Memory B cell (primary cell): ENCODE measurements around the gene LDB3.

ENCODE experiments used
- ATAC-seq: fragments of 150-1000 bp; cut with Tn5 transposase; 2 replicates; pipeline ENCODE4 v1.10.0; 2021; ENCODE audit warnings: low read depth, mild to moderate bottlenecking, moderate library complexity
- DNase-seq, 2 donors: peaks; one replicate each; pipeline ENCODE4 v3.0.0; 2022; ENCODE audit warnings: low spot score in 2 of 2
- H3K27ac Mint-ChIP-seq: one replicate; pipeline ENCODE4 v1.8.0; 2022; ENCODE audit warnings: mild to moderate bottlenecking, moderate library complexity, mixed read lengths
- H3K27me3 Mint-ChIP-seq: one replicate; pipeline ENCODE4 v1.8.0; 2022; ENCODE audit warnings: mixed read lengths
- H3K36me3 Mint-ChIP-seq: one replicate; pipeline ENCODE4 v1.8.0; 2022; ENCODE audit warnings: mild to moderate bottlenecking, mixed read lengths
- H3K4me1 Mint-ChIP-seq: one replicate; pipeline ENCODE4 v1.8.0; 2022; ENCODE audit warnings: mixed read lengths
- H3K4me3 Mint-ChIP-seq: one replicate; pipeline ENCODE4 v1.8.0; 2022; ENCODE audit warnings: mild to moderate bottlenecking, moderate library complexity, mixed read lengths
- H3K9me3 Mint-ChIP-seq: one replicate; pipeline ENCODE4 v1.8.0; 2022; ENCODE audit warnings: mixed read lengths

LDB3 gene

GRCh38 chr10:86665218-86665607, 3.1 kb upstream of the LDB3 start:
- Mint-ChIP-seq H3K27me3 (peaks cover 10% of the 10 kb centered on the region), H3K27ac (no peak overlapping the region), H3K4me1 (peaks cover 4% of the 10 kb centered on the region), H3K9me3 (no peaks in the 10 kb centered on the region), H3K36me3 (no peaks in the 10 kb centered on the region), H3K4me3 (no peak overlapping the region)
- no peak for ATAC-seq
- no peak for DNase-seq

GRCh38 chr10:86665868-86666267, 2.4 kb upstream of the LDB3 start:
- Mint-ChIP-seq H3K36me3 (no peaks in the 10 kb centered on the region), H3K27me3 (peaks cover 12% of the 10 kb centered on the region), H3K27ac (no peak overlapping the region), H3K9me3 (no peaks in the 10 kb centered on the region), H3K4me1 (peaks cover 4% of the 10 kb centered on the region), H3K4me3 (no peak overlapping the region)
- DNase-seq (no peak), ATAC-seq (no peak)

- Mint-ChIP-seq H3K4me3 (no peak overlapping the region), H3K27me3 (peaks cover 12% of the 10 kb centered on the region), H3K4me1 (peaks cover 4% of the 10 kb centered on the region), H3K9me3 (no peaks in the 10 kb centered on the region), H3K36me3 (no peaks in the 10 kb centered on the region), H3K27ac (no peak overlapping the region)
- no peak for DNase-seq
- no peak for ATAC-seq
These were observed 1.8 kb upstream of the LDB3 start for GRCh38 chr10:86666538-86666937.

GRCh38 chr10:86667421-86668181, 710 bp upstream of the LDB3 start:
- Mint-ChIP-seq H3K9me3 (no peaks in the 10 kb centered on the region), H3K36me3 (no peaks in the 10 kb centered on the region), H3K4me3 (no peak overlapping the region), H3K27ac (no peak overlapping the region), H3K27me3 (peaks cover 10% of the 10 kb centered on the region), H3K4me1 (peaks cover 4% of the 10 kb centered on the region)
- no peak for DNase-seq
- ATAC-seq = no peak

- Mint-ChIP-seq H3K9me3 (no peaks in the 10 kb centered on the region), H3K27ac (no peak overlapping the region), H3K4me3 (no peak overlapping the region), H3K27me3 (peaks cover 15% of the 10 kb centered on the region), H3K36me3 (no peaks in the 10 kb centered on the region), H3K4me1 (peaks cover 4% of the 10 kb centered on the region)
- no peak for DNase-seq
- no peak for ATAC-seq
These were observed 2.0 kb downstream of the LDB3 start for GRCh38 chr10:86670290-86670811.

- Mint-ChIP-seq H3K4me3 (no peak overlapping the region), H3K27me3 (peaks cover 15% of the 10 kb centered on the region), H3K36me3 (no peaks in the 10 kb centered on the region), H3K27ac (no peak overlapping the region), H3K9me3 (no peaks in the 10 kb centered on the region), H3K4me1 (peaks cover 4% of the 10 kb centered on the region)
- DNase-seq (no peak), ATAC-seq (no peak)
These were observed 2.6 kb downstream of the LDB3 start for GRCh38 chr10:86670876-86671275.

- H3K4me3 Mint-ChIP-seq = no peak overlapping the region
- no peaks in the 10 kb centered on the region for H3K9me3 Mint-ChIP-seq
- peaks cover 4% of the 10 kb centered on the region for H3K4me1 Mint-ChIP-seq
- no peak overlapping the region for H3K27ac Mint-ChIP-seq
- ATAC-seq (no peak), DNase-seq (no peak)
- H3K27me3 Mint-ChIP-seq = peaks cover 15% of the 10 kb centered on the region
- H3K36me3 Mint-ChIP-seq = no peaks in the 10 kb centered on the region
These were observed 3.1 kb downstream of the LDB3 start for GRCh38 chr10:86671419-86671818.

- no peak overlapping the region for H3K4me3 Mint-ChIP-seq
- no peaks in the 10 kb centered on the region for H3K36me3 Mint-ChIP-seq
- peaks cover 15% of the 10 kb centered on the region for H3K27me3 Mint-ChIP-seq
These were observed 3.8 kb downstream of the LDB3 start for GRCh38 chr10:86671985-86672710.

GRCh38 chr10:86673216-86673826, 5.0 kb downstream of the LDB3 start:
- Mint-ChIP-seq H3K4me3 (no peak overlapping the region), H3K27ac (no peak overlapping the region), H3K4me1 (peaks cover 4% of the 10 kb centered on the region), H3K36me3 (no peaks in the 10 kb centered on the region), H3K27me3 (peaks cover 11% of the 10 kb centered on the region), H3K9me3 (no peaks in the 10 kb centered on the region)
- ATAC-seq (no peak), DNase-seq (no peak)

More at GRCh38 chr10:86671985-86672710, 3.8 kb downstream of the LDB3 start:
- peaks cover 4% of the 10 kb centered on the region for H3K4me1 Mint-ChIP-seq
- no peak for DNase-seq
- no peak for ATAC-seq
- H3K9me3 Mint-ChIP-seq = no peaks in the 10 kb centered on the region
- no peak overlapping the region for H3K27ac Mint-ChIP-seq

GRCh38 chr10:86673827-86674581, 5.7 kb downstream of the LDB3 start:
- Mint-ChIP-seq H3K36me3 (no peaks in the 10 kb centered on the region), H3K9me3 (no peaks in the 10 kb centered on the region), H3K27me3 (peaks cover 10% of the 10 kb centered on the region), H3K4me1 (peaks cover 3% of the 10 kb centered on the region), H3K4me3 (no peak overlapping the region), H3K27ac (no peak overlapping the region)
- no peak for DNase-seq
- no peak for ATAC-seq

GRCh38 chr10:86674912-86675311, 6.6 kb downstream of the LDB3 start:
- Mint-ChIP-seq H3K27ac (no peak overlapping the region), H3K36me3 (no peaks in the 10 kb centered on the region), H3K4me3 (no peak overlapping the region), H3K27me3 (peaks cover 13% of the 10 kb centered on the region), H3K9me3 (no peaks in the 10 kb centered on the region), H3K4me1 (peaks cover 7% of the 10 kb centered on the region)
- DNase-seq = no peak
- no peak for ATAC-seq

- Mint-ChIP-seq H3K27ac (no peak overlapping the region), H3K27me3 (peaks cover 13% of the 10 kb centered on the region), H3K36me3 (no peaks in the 10 kb centered on the region), H3K4me1 (peaks cover 7% of the 10 kb centered on the region), H3K4me3 (no peak overlapping the region), H3K9me3 (no peaks in the 10 kb centered on the region)
- DNase-seq = no peak
- ATAC-seq = no peak
These were observed 9.1 kb downstream of the LDB3 start for GRCh38 chr10:86677374-86677773.

GRCh38 chr10:86678999-86679792, 10.9 kb downstream of the LDB3 start:
- H3K4me1 Mint-ChIP-seq = peaks cover 7% of the 10 kb centered on the region
- no peaks in the 10 kb centered on the region for H3K9me3 Mint-ChIP-seq
- H3K27me3 Mint-ChIP-seq = peaks cover 9% of the 10 kb centered on the region
- ATAC-seq (peak; percentile 64), DNase-seq (no peak)
- no peak overlapping the region for H3K27ac Mint-ChIP-seq
- no peaks in the 10 kb centered on the region for H3K36me3 Mint-ChIP-seq
- no peak overlapping the region for H3K4me3 Mint-ChIP-seq
